ENCODE data around the gene IGFBP6. TPM values are rescaled to one million over a fixed set of nuclear protein-coding genes. Genes with fewer than 3 reads are reported as not detected.

IGFBP6 gene
- total RNA-seq, 1 experiment from 2014 or later: 7.3 TPM

- DNase-seq (ENCODE audit: low spot score): no peak
- Histone ChIP-seq H3K27ac (ENCODE audit: low read depth, low read length, poor library complexity, severe bottlenecking) (no peak overlapping the region), H3K9me3 (ENCODE audit: low read depth, low read length, poor library complexity, severe bottlenecking) (no peaks in the 10 kb centered on the region), H3K27me3 (replicated peaks; ENCODE audit: insufficient read depth, low read depth, low read length, poor library complexity) (no peaks in the 10 kb centered on the region), H3K36me3 (ENCODE audit: insufficient read depth, low read length, poor library complexity, severe bottlenecking) (peaks cover 13% of the 10 kb centered on the region), H3K4me1 (ENCODE audit: insufficient read depth, low read length, poor library complexity, severe bottlenecking) (peaks cover 17% of the 10 kb centered on the region), H3K4me3 (ENCODE audit: low read depth, low read length, poor library complexity, severe bottlenecking) (no peak overlapping the region)
- BruUV-seq (replicated peaks): no TSS peak
- intact Hi-C loops (cut with micrococcal nuclease; ENCODE audit: unreplicated experiment): no loop called here
- TF ChIP-seq CTCF (conservative IDR thresholded peaks at IDR 0.05; ENCODE audit: low read depth, low read length) (no peak), EZH2 (IDR thresholded peaks at IDR 0.05; ENCODE audit: borderline replicate concordance, low read depth, low read length, poor library complexity, severe bottlenecking) (no peak)
- ChIA-PET POLR2A (ENCODE audit: low non-redundant PET) (no interaction called here), CTCF (no interaction called here)
These were observed 26.5 kb upstream of the IGFBP6 start for GRCh38 chr12:53070877-53071492.

GRCh38 chr12:53071591-53072551 is 25.6 kb upstream of the IGFBP6 start:
- peak overlapping the region; percentile 58 for H3K27ac ChIP-seq (ENCODE audit: low read depth, low read length, poor library complexity, severe bottlenecking)
- intact Hi-C loops (cut with micrococcal nuclease; ENCODE audit: unreplicated experiment): no loop called here
- peak; percentile 43 for DNase-seq (ENCODE audit: low spot score)
- H3K4me1 ChIP-seq (ENCODE audit: insufficient read depth, low read length, poor library complexity, severe bottlenecking): peaks cover 17% of the 10 kb centered on the region
- peaks cover 12% of the 10 kb centered on the region for H3K36me3 ChIP-seq (ENCODE audit: insufficient read depth, low read length, poor library complexity, severe bottlenecking)
- CTCF ChIA-PET: no interaction called here
- POLR2A ChIA-PET (ENCODE audit: low non-redundant PET): no interaction called here
- no peaks in the 10 kb centered on the region for H3K9me3 ChIP-seq (ENCODE audit: low read depth, low read length, poor library complexity, severe bottlenecking)
- no peak overlapping the region for H3K4me3 ChIP-seq (ENCODE audit: low read depth, low read length, poor library complexity, severe bottlenecking)
- BruUV-seq (replicated peaks): no TSS peak
- H3K27me3 ChIP-seq (replicated peaks; ENCODE audit: insufficient read depth, low read depth, low read length, poor library complexity): no peaks in the 10 kb centered on the region
- TF ChIP-seq CTCF (conservative IDR thresholded peaks at IDR 0.05; ENCODE audit: low read depth, low read length): peak; percentile 24; the same call in 1 of the 2 replicates
- TF ChIP-seq EZH2 (IDR thresholded peaks at IDR 0.05; ENCODE audit: borderline replicate concordance, low read depth, low read length, poor library complexity, severe bottlenecking): no peak

- H3K27ac ChIP-seq (ENCODE audit: low read depth, low read length, poor library complexity, severe bottlenecking): no peak overlapping the region
- ChIA-PET POLR2A (ENCODE audit: low non-redundant PET) (no interaction called here), CTCF (interaction anchor here (0.5 to 1.1 kb wide), 2 partner anchors 24 to 25 kb away, joined by 3 to 4 read pairs; partner anchors contain the start of gene IGFBP6)
- TF ChIP-seq CTCF (conservative IDR thresholded peaks at IDR 0.05; ENCODE audit: low read depth, low read length) (no peak), EZH2 (IDR thresholded peaks at IDR 0.05; ENCODE audit: borderline replicate concordance, low read depth, low read length, poor library complexity, severe bottlenecking) (no peak)
- no peak overlapping the region for H3K4me3 ChIP-seq (ENCODE audit: low read depth, low read length, poor library complexity, severe bottlenecking)
- intact Hi-C loops (cut with micrococcal nuclease; ENCODE audit: unreplicated experiment): no loop called here
- peaks cover 12% of the 10 kb centered on the region for H3K36me3 ChIP-seq (ENCODE audit: insufficient read depth, low read length, poor library complexity, severe bottlenecking)
- no peaks in the 10 kb centered on the region for H3K27me3 ChIP-seq (replicated peaks; ENCODE audit: insufficient read depth, low read depth, low read length, poor library complexity)
- no TSS peak for BruUV-seq (replicated peaks)
- DNase-seq (ENCODE audit: low spot score): no peak
- H3K4me1 ChIP-seq (ENCODE audit: insufficient read depth, low read length, poor library complexity, severe bottlenecking): peaks cover 21% of the 10 kb centered on the region
- H3K9me3 ChIP-seq (ENCODE audit: low read depth, low read length, poor library complexity, severe bottlenecking): no peaks in the 10 kb centered on the region
These were observed 23.6 kb upstream of the IGFBP6 start for GRCh38 chr12:53073881-53074280.

Data from A673 (cell line).